ENCODE measurements around the gene CFAP65. TPM values are rescaled to one million over a fixed set of nuclear protein-coding genes. Genes with fewer than 3 reads are reported as not detected.

CFAP65 gene
- total RNA-seq, 6 donors from 2014 or later = 0.26 to 18.7 (median 10.7) TPM

DNA sequence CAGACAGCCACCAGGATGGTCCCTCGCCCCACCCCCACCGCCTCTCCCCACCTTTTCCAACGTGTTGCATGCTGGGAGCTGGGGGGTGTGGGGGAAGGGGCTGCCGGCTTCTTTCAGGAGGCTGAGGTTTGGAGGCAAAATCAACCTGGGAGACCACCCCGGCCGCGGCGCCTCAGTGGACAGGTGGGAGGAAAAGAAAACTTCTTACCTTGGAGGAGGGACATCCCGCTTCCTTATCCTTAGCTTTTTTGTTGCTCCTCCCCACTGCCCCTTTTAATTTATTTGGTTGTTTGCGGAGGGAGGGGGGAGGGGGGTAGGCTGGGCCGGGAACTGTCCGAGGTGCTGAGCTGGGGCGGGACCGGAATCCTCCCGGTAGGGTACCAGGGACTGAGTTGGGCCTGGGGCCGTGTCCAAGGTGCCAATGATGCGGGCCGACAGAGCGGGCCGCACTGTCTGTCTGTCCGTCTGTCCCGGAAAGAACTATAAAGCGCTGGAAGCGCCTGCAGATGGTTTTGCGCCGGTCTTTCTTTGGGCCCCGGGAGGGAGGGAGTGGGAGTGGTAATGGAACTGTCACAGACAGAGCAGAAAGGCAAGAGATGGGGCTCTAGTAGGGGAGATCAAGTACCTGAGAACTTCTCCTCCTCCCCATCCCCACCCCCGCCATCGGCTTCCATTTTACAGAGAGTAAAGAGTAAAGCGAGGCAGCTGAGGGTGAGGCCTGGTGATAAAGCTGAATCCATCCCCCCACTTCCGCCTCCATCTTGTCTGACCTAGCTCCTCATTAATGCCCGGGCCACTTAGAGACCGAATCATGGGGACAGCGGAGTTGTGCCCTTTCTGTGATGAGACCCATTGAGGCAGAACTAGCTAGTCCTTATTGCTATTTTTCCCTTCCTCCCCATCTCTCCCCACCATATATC is 79.4 kb downstream of the CFAP65 start:
- Histone ChIP-seq H3K27me3 (peaks cover 0 to 60% (median 35%) of the 10 kb centered on the region in 4 donors), H3K27ac (no peak overlapping the region), H3K4me3 (no peak overlapping the region), H3K36me3 (no peaks in the 10 kb centered on the region), H3K9me3 (no peaks in the 10 kb centered on the region), H3K4me1 (peaks cover 14 to 28% (median 20%) of the 10 kb centered on the region in 4 donors)
- 13 to 16% methylated on average over 32 to 34 of the region's 34 CpGs for WGBS, 2 donors
- no peak for TF ChIP-seq EP300 (IDR thresholded peaks at IDR 0.05)
- no peak for TF ChIP-seq POLR2AphosphoS5 (IDR thresholded peaks at IDR 0.05)
- TF ChIP-seq, protein P1, sequence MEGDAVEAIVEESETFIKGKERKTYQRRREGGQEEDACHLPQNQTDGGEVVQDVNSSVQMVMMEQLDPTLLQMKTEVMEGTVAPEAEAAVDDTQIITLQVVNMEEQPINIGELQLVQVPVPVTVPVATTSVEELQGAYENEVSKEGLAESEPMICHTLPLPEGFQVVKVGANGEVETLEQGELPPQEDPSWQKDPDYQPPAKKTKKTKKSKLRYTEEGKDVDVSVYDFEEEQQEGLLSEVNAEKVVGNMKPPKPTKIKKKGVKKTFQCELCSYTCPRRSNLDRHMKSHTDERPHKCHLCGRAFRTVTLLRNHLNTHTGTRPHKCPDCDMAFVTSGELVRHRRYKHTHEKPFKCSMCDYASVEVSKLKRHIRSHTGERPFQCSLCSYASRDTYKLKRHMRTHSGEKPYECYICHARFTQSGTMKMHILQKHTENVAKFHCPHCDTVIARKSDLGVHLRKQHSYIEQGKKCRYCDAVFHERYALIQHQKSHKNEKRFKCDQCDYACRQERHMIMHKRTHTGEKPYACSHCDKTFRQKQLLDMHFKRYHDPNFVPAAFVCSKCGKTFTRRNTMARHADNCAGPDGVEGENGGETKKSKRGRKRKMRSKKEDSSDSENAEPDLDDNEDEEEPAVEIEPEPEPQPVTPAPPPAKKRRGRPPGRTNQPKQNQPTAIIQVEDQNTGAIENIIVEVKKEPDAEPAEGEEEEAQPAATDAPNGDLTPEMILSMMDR (IDR thresholded peaks at IDR 0.05) = no peak
- TF ChIP-seq POLR2A (IDR thresholded peaks at IDR 0.05) = no peak
- ATAC-seq (ENCODE audit: low FRiP score in 2 of 2) = no peak
- peak in 1 of 2 donors; percentile 56 for DNase-seq

DNA sequence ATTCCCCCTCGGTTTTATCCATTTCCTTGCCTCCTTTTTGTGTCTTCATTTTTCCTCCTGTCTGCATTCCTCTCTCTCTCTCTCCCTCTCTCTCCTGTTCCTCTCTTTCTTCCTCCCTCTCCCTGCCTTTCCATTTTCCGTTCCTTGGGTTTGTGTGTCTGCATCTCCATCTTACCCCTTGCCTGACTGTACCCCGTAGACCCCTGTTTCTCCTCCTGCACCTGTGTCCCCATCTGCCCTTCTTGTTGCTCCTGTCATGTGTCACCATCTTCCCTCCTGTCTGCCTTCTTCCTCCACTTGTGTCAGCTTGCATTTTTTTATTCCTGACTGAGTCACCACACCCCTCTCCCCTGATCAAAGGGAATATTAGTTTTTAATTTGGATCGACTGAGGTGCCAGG is 80.1 kb downstream of the CFAP65 start:
- peaks cover 0 to 60% (median 35%) of the 10 kb centered on the region in 4 donors for H3K27me3 ChIP-seq
- no peaks in the 10 kb centered on the region for H3K9me3 ChIP-seq
- TF ChIP-seq POLR2A (IDR thresholded peaks at IDR 0.05) (no peak), POLR2AphosphoS5 (IDR thresholded peaks at IDR 0.05) (no peak), EP300 (IDR thresholded peaks at IDR 0.05) (no peak)
- TF ChIP-seq, protein P1 (IDR thresholded peaks at IDR 0.05) = no peak
- H3K36me3 ChIP-seq = no peaks in the 10 kb centered on the region
- H3K27ac ChIP-seq = no peak overlapping the region
- 13% methylated on average over 4 of the region's 4 CpGs for WGBS, 2 donors
- H3K4me1 ChIP-seq = peaks cover 14 to 28% (median 20%) of the 10 kb centered on the region in 4 donors
- H3K4me3 ChIP-seq = no peak overlapping the region
- DNase-seq = no peak
- ATAC-seq (ENCODE audit: low FRiP score in 2 of 2) = no peak

DNA sequence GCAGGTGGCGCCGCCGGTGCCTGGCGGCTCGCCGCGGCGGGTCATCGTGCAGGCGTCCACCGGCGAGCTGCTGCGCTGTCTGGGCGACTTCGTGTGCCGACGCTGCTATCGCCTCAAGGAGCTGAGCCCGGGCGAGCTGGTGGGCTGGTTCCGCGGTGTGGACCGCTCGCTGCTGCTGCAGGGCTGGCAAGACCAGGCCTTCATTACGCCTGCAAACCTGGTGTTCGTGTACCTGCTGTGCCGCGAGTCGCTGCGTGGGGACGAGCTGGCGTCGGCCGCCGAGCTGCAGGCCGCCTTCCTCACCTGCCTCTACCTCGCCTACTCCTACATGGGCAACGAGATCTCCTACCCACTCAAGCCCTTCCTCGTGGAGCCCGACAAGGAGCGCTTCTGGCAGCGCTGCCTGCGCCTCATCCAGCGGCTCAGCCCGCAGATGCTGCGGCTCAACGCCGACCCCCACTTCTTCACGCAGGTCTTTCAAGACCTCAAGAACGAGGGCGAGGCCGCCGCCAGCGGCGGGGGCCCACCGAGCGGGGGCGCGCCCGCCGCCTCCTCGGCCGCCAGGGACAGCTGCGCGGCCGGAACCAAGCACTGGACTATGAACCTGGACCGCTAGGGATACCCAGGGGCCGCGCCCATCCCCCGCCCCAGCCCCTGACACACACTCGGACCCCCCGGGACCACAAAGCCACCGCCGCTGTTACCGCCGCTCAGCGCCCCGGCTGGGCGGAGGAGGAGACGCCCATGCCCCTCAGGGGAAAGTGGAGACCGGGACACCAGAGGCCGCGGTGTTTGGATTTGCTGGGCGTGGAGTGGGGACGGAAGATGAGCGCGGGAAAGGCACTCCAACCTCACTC is 80.8 kb downstream of the CFAP65 start:
- Histone ChIP-seq H3K27me3 (peaks cover 0 to 60% (median 35%) of the 10 kb centered on the region in 4 donors), H3K27ac (no peak overlapping the region), H3K4me1 (peaks cover 14 to 28% (median 20%) of the 10 kb centered on the region in 4 donors), H3K36me3 (no peaks in the 10 kb centered on the region), H3K4me3 (peak overlapping the region in 1 of 4 donors; percentile 37), H3K9me3 (no peaks in the 10 kb centered on the region)
- peak in 1 of 2 donors; percentile 83 for DNase-seq
- no peak for ATAC-seq (ENCODE audit: low FRiP score in 2 of 2)
- TF ChIP-seq EP300 (IDR thresholded peaks at IDR 0.05) (no peak), POLR2AphosphoS5 (IDR thresholded peaks at IDR 0.05) (no peak), POLR2A (IDR thresholded peaks at IDR 0.05) (no peak)
- TF ChIP-seq, protein P1 (IDR thresholded peaks at IDR 0.05) = no peak
- WGBS, 2 donors = 6 to 7% methylated on average over 13 to 28 of the region's 87 CpGs

DNA sequence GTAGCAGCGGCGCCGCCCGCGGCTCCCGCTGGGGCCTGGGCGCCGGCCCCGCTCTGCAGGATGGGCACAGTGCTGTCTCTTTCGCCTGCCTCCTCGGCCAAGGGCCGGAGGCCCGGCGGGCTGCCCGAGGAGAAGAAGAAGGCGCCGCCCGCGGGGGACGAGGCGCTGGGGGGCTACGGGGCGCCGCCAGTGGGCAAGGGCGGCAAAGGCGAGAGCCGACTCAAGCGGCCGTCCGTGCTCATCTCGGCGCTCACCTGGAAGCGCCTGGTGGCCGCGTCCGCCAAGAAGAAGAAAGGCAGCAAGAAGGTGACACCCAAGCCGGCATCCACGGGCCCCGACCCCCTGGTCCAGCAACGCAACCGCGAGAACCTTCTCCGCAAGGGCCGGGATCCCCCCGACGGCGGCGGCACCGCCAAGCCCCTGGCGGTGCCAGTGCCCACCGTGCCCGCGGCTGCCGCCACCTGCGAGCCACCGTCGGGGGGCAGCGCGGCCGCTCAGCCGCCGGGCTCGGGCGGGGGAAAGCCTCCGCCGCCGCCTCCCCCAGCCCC is 81.5 kb downstream of the CFAP65 start:
- no peak for DNase-seq
- TF ChIP-seq, protein P1 (IDR thresholded peaks at IDR 0.05) = no peak
- no peak for TF ChIP-seq POLR2A (IDR thresholded peaks at IDR 0.05)
- TF ChIP-seq POLR2AphosphoS5 (IDR thresholded peaks at IDR 0.05) = no peak
- TF ChIP-seq EP300 (IDR thresholded peaks at IDR 0.05) = no peak
- Histone ChIP-seq H3K9me3 (no peaks in the 10 kb centered on the region), H3K27ac (no peak overlapping the region), H3K4me3 (peak overlapping the region in 3 of 4 donors; percentile 37 to 48 (median 47)), H3K36me3 (no peaks in the 10 kb centered on the region), H3K4me1 (peaks cover 14 to 28% (median 20%) of the 10 kb centered on the region in 4 donors), H3K27me3 (peaks cover 0 to 58% (median 35%) of the 10 kb centered on the region in 4 donors)
- ATAC-seq (ENCODE audit: low FRiP score in 2 of 2) = no peak
- WGBS, 2 donors = 3 to 4% methylated on average over 8 to 27 of the region's 67 CpGs

Measured in upper lobe of left lung (tissue), 6 donors.